CD4-positive, CD25-positive, alpha-beta regulatory T cell (primary cell): ENCODE data around the gene LAIR2. TPM values are rescaled to one million over a fixed set of nuclear protein-coding genes. Genes with fewer than 3 reads are reported as not detected.
A peak's percentile ranks its signal among the peaks of the same experiment; 100 is the strongest.

Experiments used
- ATAC-seq, 2 donors: fragments of 150-1000 bp; cut with Tn5 transposase; one replicate each; pipeline ENCODE4 v1.10.0; 2021; ENCODE audit warnings: low read depth in 2 of 2, moderate number of reproducible peaks in 2 of 2, moderate library complexity in 1 of 2
- DNase-seq, 3 donors: peaks; one replicate each; pipeline versions ENCODE4 v3.0.0 to v3.0.0-alpha.2; 2012 to 2022; ENCODE audit warnings: mixed read lengths in 1 of 3
- H3K27ac ChIP-seq: one replicate; pipeline ENCODE4 v1.7.0; 2013; ENCODE audit warnings: mild to moderate bottlenecking, low read length; ENCODE audit not compliant: insufficient read depth, poor library complexity, severe bottlenecking
- H3K27me3 ChIP-seq: one replicate; pipeline ENCODE4 v1.7.0; 2013; ENCODE audit warnings: low read length; ENCODE audit not compliant: control insufficient read depth, insufficient read depth
- H3K36me3 ChIP-seq: one replicate; pipeline ENCODE4 v1.7.0; 2013; ENCODE audit warnings: mild to moderate bottlenecking, low read length, moderate library complexity; ENCODE audit not compliant: control insufficient read depth, insufficient read depth
- H3K4me1 ChIP-seq: 2 replicates; pipeline ENCODE4 v1.7.0; 2013; ENCODE audit warnings: mild to moderate bottlenecking, low read length; ENCODE audit not compliant: insufficient read depth, control insufficient read depth, poor library complexity, severe bottlenecking
- H3K4me3 ChIP-seq: one replicate; pipeline ENCODE4 v1.7.0; 2013; ENCODE audit warnings: low read depth, mild to moderate bottlenecking, low read length, moderate library complexity
- H3K9me3 ChIP-seq, 2 experiments: 1 replicate in 1 of 2; 2 replicates in 1 of 2; pipeline ENCODE4 v1.7.0; 2013; ENCODE audit warnings: low read length in 2 of 2, mild to moderate bottlenecking in 1 of 2, moderate library complexity in 1 of 2; ENCODE audit not compliant: control insufficient read depth in 2 of 2
- H3K27ac Mint-ChIP-seq, 3 donors: one replicate each; pipeline ENCODE4 v1.8.0; 2020 to 2022; ENCODE audit warnings: mild to moderate bottlenecking in 3 of 3, mixed read lengths in 3 of 3, moderate library complexity in 2 of 3
- H3K27me3 Mint-ChIP-seq: one replicate; pipeline ENCODE4 v1.8.0; 2022; ENCODE audit warnings: mild to moderate bottlenecking, mixed read lengths
- H3K36me3 Mint-ChIP-seq: one replicate; pipeline ENCODE4 v1.8.0; 2020; ENCODE audit warnings: mixed read lengths
- H3K4me1 Mint-ChIP-seq, 4 donors: one replicate each; pipeline ENCODE4 v1.8.0; 2020 to 2022; ENCODE audit warnings: mixed read lengths in 4 of 4, mild to moderate bottlenecking in 1 of 4
- H3K4me3 Mint-ChIP-seq, 4 donors: one replicate each; pipeline ENCODE4 v1.8.0; 2020 to 2022; ENCODE audit warnings: mild to moderate bottlenecking in 4 of 4, mixed read lengths in 4 of 4, moderate library complexity in 3 of 4
- H3K9me3 Mint-ChIP-seq, 7 donors: one replicate each; pipeline ENCODE4 v1.8.0; 2020 to 2022; ENCODE audit warnings: mixed read lengths in 7 of 7, mild to moderate bottlenecking in 3 of 7, moderate library complexity in 2 of 7
- polyA plus RNA-seq, 4 donors: library from polyadenylated mRNA; unstranded; fragments of 300-500 nt; fragmentation: Illumina TruSeq; gene quantifications; one replicate each; pipeline ENCODE4 v1.2.3, GENCODE V29; 2021
- total RNA-seq: library from RNA; stranded (reverse); gene quantifications from one replicate; pipeline ENCODE4 v1.2.3, GENCODE V29; 2022

LAIR2 gene
- total and polyA plus RNA-seq, 5 donors from 2014 or later: 62.2 to 365 (median 145) TPM

DNA sequence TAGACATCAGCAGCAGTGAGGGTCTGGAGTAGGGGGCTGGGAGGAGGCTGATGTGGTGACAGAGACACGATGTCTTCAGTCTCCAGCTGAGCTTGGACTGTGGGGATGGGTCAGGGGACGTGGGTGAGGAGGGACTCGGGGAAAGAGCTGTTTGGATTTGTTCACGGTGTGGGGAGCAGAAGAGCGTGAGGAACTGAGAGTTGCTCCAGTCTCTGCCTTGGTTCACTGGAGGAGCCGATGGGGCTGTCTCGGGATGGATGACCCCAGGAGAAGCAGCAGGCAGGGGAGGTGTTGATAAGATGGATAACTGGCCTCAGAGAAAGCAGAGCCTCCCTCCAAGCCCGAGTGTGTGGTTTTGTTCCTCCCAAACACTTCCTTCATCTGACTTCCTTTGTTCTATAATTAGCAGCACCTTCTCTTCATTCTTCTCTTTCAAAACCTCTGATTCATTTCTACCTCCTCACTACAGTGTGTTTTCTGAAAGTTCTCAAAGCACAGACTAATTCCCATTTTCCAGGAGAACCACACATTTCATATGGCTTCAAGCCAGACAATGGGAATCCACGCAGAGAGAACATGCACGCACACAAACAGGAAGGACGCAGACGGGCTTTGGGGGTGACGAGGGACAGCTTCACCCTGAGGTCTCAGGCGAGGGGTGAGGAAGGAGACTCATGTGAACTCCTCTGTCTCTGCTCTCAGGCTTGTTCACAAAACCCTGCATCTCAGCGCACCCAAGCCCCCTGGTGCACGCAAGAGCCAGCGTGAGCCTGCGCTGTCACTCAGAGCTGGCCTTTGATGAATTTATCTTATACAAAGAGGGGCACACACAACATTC is 18.6 kb downstream of the LAIR2 start:
- H3K4me3 ChIP-seq: no peak overlapping the region
- Mint-ChIP-seq H3K9me3 (peaks cover 0 to 2% (median 0%) of the 10 kb centered on the region in 7 donors), H3K4me1 (peaks cover 12 to 40% (median 23%) of the 10 kb centered on the region in 4 donors), H3K4me3 (peak overlapping the region; percentile 3 to 56 (median 40)), H3K36me3 (no peaks in the 10 kb centered on the region), H3K27ac (no peak overlapping the region), H3K27me3 (peaks cover 18% of the 10 kb centered on the region)
- H3K36me3 ChIP-seq: no peaks in the 10 kb centered on the region
- no peak for DNase-seq
- peaks cover 12% of the 10 kb centered on the region for H3K4me1 ChIP-seq
- H3K9me3 ChIP-seq: no peaks in the 10 kb centered on the region
- ATAC-seq: no peak
- no peaks in the 10 kb centered on the region for H3K27me3 ChIP-seq
- no peak overlapping the region for H3K27ac ChIP-seq

DNA sequence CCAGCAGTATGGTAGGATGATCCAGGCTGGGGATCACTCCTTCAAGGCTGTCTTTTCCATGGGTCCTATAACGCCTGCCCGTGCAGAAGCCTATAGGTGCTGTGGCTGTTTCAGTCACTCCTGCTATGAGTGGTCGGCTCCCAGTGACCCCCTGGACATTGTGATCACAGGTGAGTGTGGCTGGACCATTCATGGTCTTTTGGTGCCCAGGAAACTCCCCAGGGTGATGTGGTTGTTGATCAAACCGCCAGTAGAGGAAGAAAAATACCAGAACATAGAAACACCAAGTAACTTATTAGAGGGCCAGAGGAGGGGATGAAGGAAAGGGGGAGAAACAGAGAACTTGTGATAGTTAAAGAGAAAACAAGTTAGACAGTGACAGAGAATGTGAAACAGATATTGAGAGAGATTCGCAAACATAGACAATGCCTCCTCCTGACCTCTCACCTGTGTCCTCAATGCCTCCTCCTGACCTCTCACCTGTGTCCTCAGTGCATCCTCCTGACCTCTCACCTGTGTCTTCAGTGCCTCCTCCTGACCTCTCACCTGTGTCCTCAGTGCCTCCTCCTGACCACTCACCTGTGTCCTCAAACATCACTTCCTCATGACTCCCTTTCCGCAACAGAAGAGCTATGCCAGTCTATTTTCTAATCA is 19.4 kb downstream of the LAIR2 start:
- Histone ChIP-seq H3K9me3 (no peaks in the 10 kb centered on the region), H3K36me3 (no peaks in the 10 kb centered on the region), H3K27me3 (no peaks in the 10 kb centered on the region), H3K4me3 (no peak overlapping the region), H3K4me1 (peaks cover 12% of the 10 kb centered on the region), H3K27ac (no peak overlapping the region)
- H3K27me3 Mint-ChIP-seq: peaks cover 18% of the 10 kb centered on the region
- H3K4me1 Mint-ChIP-seq: peaks cover 12 to 40% (median 23%) of the 10 kb centered on the region in 4 donors
- H3K27ac Mint-ChIP-seq: no peak overlapping the region
- ATAC-seq (no peak), DNase-seq (no peak)
- H3K36me3 Mint-ChIP-seq: no peaks in the 10 kb centered on the region
- peak overlapping the region in 1 of 4 donors; percentile 69 for H3K4me3 Mint-ChIP-seq
- peaks cover 0 to 2% (median 0%) of the 10 kb centered on the region in 7 donors for H3K9me3 Mint-ChIP-seq

DNA sequence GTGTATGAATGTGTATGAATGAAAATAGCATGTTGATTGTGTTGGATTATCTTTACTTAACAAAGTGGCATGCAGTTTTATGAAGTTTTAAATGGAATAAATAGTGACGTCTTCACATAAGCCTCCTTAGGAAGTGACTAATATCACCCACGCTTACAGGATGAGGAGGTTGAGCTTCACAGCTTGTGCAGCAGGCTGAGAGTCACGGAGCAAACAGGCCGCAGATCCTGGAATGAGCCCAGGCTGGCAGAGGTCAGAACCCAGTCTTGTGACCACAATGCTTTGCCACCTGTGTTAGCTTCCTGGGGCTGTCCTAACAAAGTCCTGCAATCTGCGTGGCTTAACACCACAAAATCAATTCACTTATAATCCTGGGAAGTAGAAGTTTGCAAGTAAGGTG is 20.8 kb downstream of the LAIR2 start:
- H3K27ac ChIP-seq: no peak overlapping the region
- Mint-ChIP-seq H3K36me3 (no peaks in the 10 kb centered on the region), H3K27me3 (peaks cover 18% of the 10 kb centered on the region), H3K4me3 (no peak overlapping the region), H3K27ac (peak overlapping the region in 1 of 3 donors; percentile 65), H3K4me1 (peaks cover 8 to 40% (median 21%) of the 10 kb centered on the region in 4 donors), H3K9me3 (peaks cover 0 to 1% (median 0%) of the 10 kb centered on the region in 7 donors)
- H3K4me1 ChIP-seq: peaks cover 12% of the 10 kb centered on the region
- DNase-seq (peak in 1 of 3 donors; percentile 26), ATAC-seq (no peak)
- no peaks in the 10 kb centered on the region for H3K27me3 ChIP-seq
- no peaks in the 10 kb centered on the region for H3K36me3 ChIP-seq
- H3K9me3 ChIP-seq: no peaks in the 10 kb centered on the region
- no peak overlapping the region for H3K4me3 ChIP-seq

DNA sequence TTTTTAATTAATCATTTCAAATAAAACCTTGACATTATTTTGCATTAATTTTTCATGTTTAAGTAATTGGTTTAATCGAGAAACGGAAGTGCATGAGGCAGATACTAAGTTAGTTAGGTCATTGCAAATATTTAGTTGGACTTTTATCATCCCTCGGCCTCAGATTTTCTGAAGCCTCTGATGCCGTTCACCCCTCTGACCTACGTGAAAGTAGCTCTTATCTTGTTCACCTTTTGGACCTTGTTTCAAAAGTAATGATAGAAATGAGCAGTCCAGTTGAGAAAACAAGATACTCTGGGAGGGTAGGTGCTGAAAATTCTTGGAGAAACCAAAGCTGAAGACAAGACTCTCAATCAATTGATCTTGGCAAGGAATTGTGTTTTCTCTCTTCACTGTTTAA is 23.0 kb downstream of the LAIR2 start:
- H3K4me1 Mint-ChIP-seq: peaks cover 8 to 29% (median 15%) of the 10 kb centered on the region in 4 donors
- Histone ChIP-seq H3K36me3 (no peaks in the 10 kb centered on the region), H3K27ac (no peak overlapping the region), H3K4me3 (no peak overlapping the region), H3K4me1 (peaks cover 12% of the 10 kb centered on the region), H3K9me3 (no peaks in the 10 kb centered on the region), H3K27me3 (no peaks in the 10 kb centered on the region)
- no peak overlapping the region for H3K27ac Mint-ChIP-seq
- no peak overlapping the region for H3K4me3 Mint-ChIP-seq
- no peaks in the 10 kb centered on the region for H3K36me3 Mint-ChIP-seq
- H3K9me3 Mint-ChIP-seq: peaks cover 0 to 1% (median 0%) of the 10 kb centered on the region in 7 donors
- no peak for ATAC-seq
- DNase-seq: no peak
- H3K27me3 Mint-ChIP-seq: peaks cover 19% of the 10 kb centered on the region

DNA sequence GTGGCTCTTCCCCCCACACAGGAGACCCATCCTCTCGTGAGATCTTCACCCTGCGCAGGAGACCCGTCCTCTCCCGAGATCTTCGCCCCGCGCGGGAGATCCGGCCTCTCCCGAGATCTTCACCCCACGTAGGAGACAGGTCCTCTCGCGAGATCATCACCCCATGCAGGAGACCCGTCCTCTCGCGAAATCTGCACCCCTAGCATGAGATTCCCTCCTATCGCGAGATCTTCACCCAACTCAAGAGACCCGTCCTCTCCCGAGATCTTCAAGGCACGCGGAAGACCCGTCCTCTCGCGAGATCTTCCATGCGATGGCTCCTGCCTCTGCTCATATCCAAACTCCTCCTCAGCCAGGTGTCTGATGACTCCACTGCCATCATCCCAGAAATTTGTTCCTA is 24.3 kb downstream of the LAIR2 start:
- peaks cover 31% of the 10 kb centered on the region for H3K27me3 Mint-ChIP-seq
- no peak overlapping the region for H3K27ac Mint-ChIP-seq
- H3K27ac ChIP-seq: no peak overlapping the region
- no peaks in the 10 kb centered on the region for H3K36me3 ChIP-seq
- peaks cover 4 to 16% (median 5%) of the 10 kb centered on the region in 4 donors for H3K4me1 Mint-ChIP-seq
- no peaks in the 10 kb centered on the region for H3K27me3 ChIP-seq
- no peaks in the 10 kb centered on the region for H3K4me1 ChIP-seq
- no peak for DNase-seq
- ATAC-seq: no peak
- no peaks in the 10 kb centered on the region for H3K9me3 ChIP-seq
- no peak overlapping the region for H3K4me3 ChIP-seq
- no peak overlapping the region for H3K4me3 Mint-ChIP-seq
- peaks cover 0 to 1% (median 0%) of the 10 kb centered on the region in 7 donors for H3K9me3 Mint-ChIP-seq
- no peaks in the 10 kb centered on the region for H3K36me3 Mint-ChIP-seq

DNA sequence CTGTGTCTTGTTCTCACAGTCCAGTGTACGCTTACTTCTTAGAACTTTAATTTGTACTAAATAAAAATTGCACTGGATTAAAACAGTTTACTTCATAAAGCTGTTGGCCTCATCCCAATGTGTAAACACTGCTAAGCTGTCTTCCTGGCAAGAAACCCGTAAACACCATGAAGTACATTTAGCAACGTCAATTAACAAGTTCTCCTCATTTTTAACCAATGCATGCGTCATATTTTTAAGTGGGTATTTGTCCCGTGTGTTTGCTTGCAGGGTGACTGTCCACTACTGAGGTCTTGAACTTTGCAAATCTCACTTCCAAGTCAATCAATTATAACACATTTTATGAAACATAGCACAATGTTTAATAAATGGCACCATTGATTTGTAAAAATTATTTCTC is 28.2 kb downstream of the LAIR2 start:
- H3K9me3 Mint-ChIP-seq: no peaks in the 10 kb centered on the region
- peaks cover 40% of the 10 kb centered on the region for H3K27me3 Mint-ChIP-seq
- peaks cover 0 to 5% (median 2%) of the 10 kb centered on the region in 4 donors for H3K4me1 Mint-ChIP-seq
- H3K9me3 ChIP-seq: no peaks in the 10 kb centered on the region
- H3K27ac Mint-ChIP-seq: no peak overlapping the region
- no peaks in the 10 kb centered on the region for H3K36me3 ChIP-seq
- ATAC-seq: no peak
- H3K4me3 Mint-ChIP-seq: no peak overlapping the region
- no peaks in the 10 kb centered on the region for H3K36me3 Mint-ChIP-seq
- H3K4me1 ChIP-seq: no peaks in the 10 kb centered on the region
- H3K27ac ChIP-seq: no peak overlapping the region
- H3K4me3 ChIP-seq: no peak overlapping the region
- DNase-seq: no peak
- no peaks in the 10 kb centered on the region for H3K27me3 ChIP-seq

DNA sequence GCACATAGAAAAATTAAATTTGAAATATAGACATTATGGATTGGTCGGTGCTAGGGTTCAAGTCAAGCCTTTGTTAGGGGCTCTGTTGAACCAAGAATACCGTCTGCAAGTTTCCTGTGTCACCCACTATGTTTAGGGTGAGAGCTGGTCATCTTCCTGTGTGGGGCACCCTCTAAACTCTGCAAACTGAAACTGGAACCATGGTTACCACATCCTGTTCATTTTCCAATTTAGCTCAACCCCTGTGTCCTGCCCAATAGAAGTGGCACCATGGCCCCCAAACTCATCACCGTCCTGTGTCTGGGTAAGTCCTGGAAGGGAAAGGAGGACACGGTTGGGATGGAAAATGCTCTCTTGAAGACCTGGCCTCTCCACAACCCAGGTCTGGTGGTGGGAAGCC is 29.9 kb downstream of the LAIR2 start:
- Histone ChIP-seq H3K4me1 (no peaks in the 10 kb centered on the region), H3K27ac (no peak overlapping the region), H3K27me3 (no peaks in the 10 kb centered on the region), H3K4me3 (no peak overlapping the region), H3K36me3 (no peaks in the 10 kb centered on the region), H3K9me3 (no peaks in the 10 kb centered on the region)
- H3K27ac Mint-ChIP-seq: no peak overlapping the region
- no peak overlapping the region for H3K4me3 Mint-ChIP-seq
- no peaks in the 10 kb centered on the region for H3K9me3 Mint-ChIP-seq
- H3K4me1 Mint-ChIP-seq: peaks cover 0 to 5% (median 2%) of the 10 kb centered on the region in 4 donors
- peaks cover 45% of the 10 kb centered on the region for H3K27me3 Mint-ChIP-seq
- no peaks in the 10 kb centered on the region for H3K36me3 Mint-ChIP-seq
- DNase-seq (peak in 1 of 3 donors; percentile 14), ATAC-seq (no peak)
